RWPE2 (cell line): ENCODE results near the gene ME1.
A peak's percentile ranks its signal among the peaks of the same experiment; 100 is the strongest.

Experiments
- ATAC-seq: fragments of 200-7000 bp; cut with Tn5 transposase; 3 replicates; pipeline ENCODE4 v1.9.1; 2021; ENCODE audit warnings: low read depth
- DNase-seq: peaks from one replicate; pipeline ENCODE4 v3.0.0-alpha.2; 2020; ENCODE audit warnings: low spot score
- H3K27ac ChIP-seq: fragments of 450-650 bp; 2 replicates; pipeline ENCODE4 v1.5.1; 2017; ENCODE audit warnings: mild to moderate bottlenecking; ENCODE audit not compliant: poor library complexity, severe bottlenecking
- H3K27me3 ChIP-seq: fragments of 250-450 bp; sonication (Bioruptor Pico); 2 replicates; pipeline ENCODE4 v1.5.1; 2021; ENCODE audit warnings: mild to moderate bottlenecking, moderate library complexity; ENCODE audit not compliant: insufficient read depth, poor library complexity, severe bottlenecking
- H3K36me3 ChIP-seq: fragments of 250-450 bp; sonication (Bioruptor Pico); 2 replicates; pipeline ENCODE4 v1.5.1; 2020; ENCODE audit warnings: low read depth, mild to moderate bottlenecking, moderate library complexity
- H3K4me1 ChIP-seq: fragments of 250-450 bp; sonication (Bioruptor Pico); 2 replicates; pipeline ENCODE4 v1.5.1; 2021; ENCODE audit warnings: mild to moderate bottlenecking, moderate library complexity; ENCODE audit not compliant: insufficient read depth, poor library complexity, severe bottlenecking
- H3K4me3 ChIP-seq: fragments of 250-450 bp; sonication (Bioruptor Pico); 2 replicates; pipeline ENCODE4 v1.5.1; 2021; ENCODE audit warnings: mild to moderate bottlenecking, moderate library complexity; ENCODE audit not compliant: severe bottlenecking
- H3K9me3 ChIP-seq: fragments of 250-450 bp; sonication (Bioruptor Pico); 2 replicates; pipeline ENCODE4 v1.5.1; 2021; ENCODE audit warnings: mild to moderate bottlenecking, moderate library complexity; ENCODE audit not compliant: severe bottlenecking
- CTCF ChIP-seq: fragments of 450-650 bp; IDR thresholded peaks from one replicate; pipeline ENCODE4 v1.5.1; 2017; ENCODE audit warnings: mild to moderate bottlenecking, moderate library complexity; ENCODE audit not compliant: poor library complexity, severe bottlenecking

The ME1 gene

GRCh38 chr6:83424392-83425018 is 6.3 kb downstream of the ME1 start:
- Histone ChIP-seq H3K27ac (no peak overlapping the region), H3K9me3 (peaks cover 10% of the 10 kb centered on the region), H3K4me3 (no peak overlapping the region), H3K4me1 (peaks cover 7% of the 10 kb centered on the region), H3K36me3 (peaks cover 32% of the 10 kb centered on the region), H3K27me3 (no peaks in the 10 kb centered on the region)
- ATAC-seq = no peak
- no peak for TF ChIP-seq CTCF
- no peak for DNase-seq

- Histone ChIP-seq H3K36me3 (peaks cover 6% of the 10 kb centered on the region), H3K27ac (no peak overlapping the region), H3K9me3 (no peaks in the 10 kb centered on the region), H3K27me3 (no peaks in the 10 kb centered on the region), H3K4me1 (no peaks in the 10 kb centered on the region), H3K4me3 (no peak overlapping the region)
- DNase-seq = no peak
- peak; percentile 80 for TF ChIP-seq CTCF
- ATAC-seq = peak; percentile 72; the same call in 2 of the 3 replicates
Observed at GRCh38 chr6:83417880-83418663, 12.8 kb downstream of the ME1 start.

- no peak overlapping the region for H3K4me3 ChIP-seq
- no peak for ATAC-seq
- H3K36me3 ChIP-seq = no peaks in the 10 kb centered on the region
- H3K27me3 ChIP-seq = no peaks in the 10 kb centered on the region
- DNase-seq = no peak
- no peak for TF ChIP-seq CTCF
- H3K9me3 ChIP-seq = no peaks in the 10 kb centered on the region
- no peaks in the 10 kb centered on the region for H3K4me1 ChIP-seq
- no peak overlapping the region for H3K27ac ChIP-seq
Observed at GRCh38 chr6:83413068-83413467, 17.8 kb downstream of the ME1 start.

DNA sequence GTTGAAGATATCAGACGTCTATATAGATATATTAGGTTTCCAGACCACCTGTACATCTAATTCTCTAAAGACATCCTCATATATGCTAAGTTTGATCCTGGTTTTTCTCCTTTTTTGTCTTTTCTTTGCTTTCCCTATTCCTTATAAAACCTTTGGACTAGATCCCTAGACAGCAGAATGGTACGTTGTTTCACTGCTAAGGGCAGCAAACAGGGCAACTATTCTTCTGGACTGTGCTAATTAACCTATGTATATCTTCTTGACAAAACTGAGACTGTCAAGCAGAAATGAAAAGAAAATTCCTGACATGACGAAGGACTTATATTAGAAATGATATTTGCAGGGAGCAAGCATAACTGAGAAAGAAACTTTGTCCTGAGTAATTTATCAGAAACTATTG is 19.1 kb downstream of the ME1 start:
- Histone ChIP-seq H3K27me3 (no peaks in the 10 kb centered on the region), H3K4me3 (no peak overlapping the region), H3K27ac (no peak overlapping the region), H3K36me3 (no peaks in the 10 kb centered on the region), H3K4me1 (no peaks in the 10 kb centered on the region), H3K9me3 (no peaks in the 10 kb centered on the region)
- ATAC-seq (no peak), DNase-seq (no peak)
- no peak for TF ChIP-seq CTCF

DNA sequence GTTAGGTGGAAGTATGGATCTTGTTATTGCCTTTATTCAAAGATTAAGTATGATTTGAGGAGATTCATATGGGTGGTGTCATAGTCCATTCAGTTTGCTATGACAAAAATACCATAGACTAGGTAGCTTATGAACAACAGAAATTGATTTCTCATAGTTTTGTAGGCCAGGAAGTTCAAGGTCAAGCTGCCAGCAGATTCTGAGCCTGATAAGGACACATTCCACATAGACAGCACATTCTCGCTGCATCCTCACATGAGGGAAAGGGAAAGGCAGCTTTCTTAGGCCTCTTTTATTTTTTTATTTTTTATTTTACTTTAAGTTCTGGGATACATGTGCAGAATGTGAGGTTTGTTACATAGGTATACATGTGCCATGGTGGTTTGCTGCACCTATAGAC is 27.7 kb downstream of the ME1 start:
- Histone ChIP-seq H3K4me3 (no peak overlapping the region), H3K36me3 (peaks cover 7% of the 10 kb centered on the region; the same call in 1 of the 2 replicates), H3K9me3 (no peaks in the 10 kb centered on the region), H3K27me3 (no peaks in the 10 kb centered on the region), H3K4me1 (no peaks in the 10 kb centered on the region), H3K27ac (no peak overlapping the region)
- no peak for TF ChIP-seq CTCF
- no peak for DNase-seq
- ATAC-seq = no peak
